ENCODE data around the gene PLIN1.

Gene PLIN1

GRCh38 chr15:89628806-89629715 lies 50.1 kb downstream of the PLIN1 start:
- no peak for DNase-seq (ENCODE audit: low read depth in 2 of 2)

- no peak for DNase-seq (ENCODE audit: low read depth in 2 of 2)
Measured at GRCh38 chr15:89628301-89628700, 50.9 kb downstream of the PLIN1 start.

GRCh38 chr15:89627256-89627970 lies 51.8 kb downstream of the PLIN1 start:
- DNase-seq (ENCODE audit: low read depth in 2 of 2): no peak

- DNase-seq (ENCODE audit: low read depth in 2 of 2): no peak
Measured at GRCh38 chr15:89625716-89626115, 53.5 kb downstream of the PLIN1 start.

GRCh38 chr15:89623165-89623564 lies 56.0 kb downstream of the PLIN1 start:
- DNase-seq (ENCODE audit: low read depth in 2 of 2): no peak

GRCh38 chr15:89621547-89621946 lies 57.6 kb downstream of the PLIN1 start:
- no peak for DNase-seq (ENCODE audit: low read depth in 2 of 2)

GRCh38 chr15:89616228-89616627 lies 62.9 kb downstream of the PLIN1 start:
- no peak for DNase-seq (ENCODE audit: low read depth in 2 of 2)

- DNase-seq (ENCODE audit: low read depth in 2 of 2): no peak
Measured at GRCh38 chr15:89615135-89615534, 64.0 kb downstream of the PLIN1 start.
